Neural crest cell (in vitro differentiated cells): Measurements from ENCODE around the gene GGNBP2. TPM values are rescaled to one million over a fixed set of nuclear protein-coding genes. Genes with fewer than 3 reads are reported as not detected.

Experiments
- DNase-seq: peaks from one replicate; pipeline ENCODE4 v3.0.0; 2021; ENCODE audit warnings: low read depth, mixed read lengths, low spot score
- H3K27ac Mint-ChIP-seq: one replicate; pipeline ENCODE4 v1.8.0; 2021; ENCODE audit warnings: mild to moderate bottlenecking, mixed read lengths; ENCODE audit not compliant: unreplicated experiment
- H3K27me3 Mint-ChIP-seq: 2 replicates; pipeline ENCODE4 v1.8.0; 2021; ENCODE audit warnings: low read depth, mild to moderate bottlenecking, mixed read lengths
- H3K36me3 Mint-ChIP-seq: 2 replicates; pipeline ENCODE4 v1.8.0; 2021; ENCODE audit warnings: low read depth, mild to moderate bottlenecking, mixed read lengths
- H3K4me1 Mint-ChIP-seq: 2 replicates; pipeline ENCODE4 v1.8.0; 2021; ENCODE audit warnings: mixed read lengths
- H3K4me3 Mint-ChIP-seq: one replicate; pipeline ENCODE4 v1.8.0; 2021; ENCODE audit warnings: mild to moderate bottlenecking, mixed read lengths
- H3K9me3 Mint-ChIP-seq: 2 replicates; pipeline ENCODE4 v1.8.0; 2021; ENCODE audit warnings: mixed read lengths
- CTCF ChIP-seq: fragments of 200-600 bp; sonication (generic); conservative IDR thresholded peaks from 2 replicates; pipeline ENCODE4 v1.5.0; 2021; ENCODE audit warnings: antibody characterized with exemption, mild to moderate bottlenecking
- total RNA-seq: library from RNA; stranded (reverse); gene quantifications from 2 replicates; pipeline ENCODE4 v1.2.1, GENCODE V29; 2021

The GGNBP2 gene
- total RNA-seq, 1 donor from 2014 or later: 71.8 TPM

- peak overlapping the region; percentile 62 for H3K4me3 Mint-ChIP-seq
- DNase-seq: no peak
Observed at GRCh38 chr17:36547776-36548175, 3.1 kb downstream of the GGNBP2 start.

GRCh38 chr17:36550491-36551417 lies 6.0 kb downstream of the GGNBP2 start:
- Mint-ChIP-seq H3K27ac (no peak overlapping the region), H3K9me3 (no peaks in the 10 kb centered on the region)

More at GRCh38 chr17:36547776-36548175, 3.1 kb downstream of the GGNBP2 start:
- peaks cover 27% of the 10 kb centered on the region for H3K4me1 Mint-ChIP-seq
- peak overlapping the region; percentile 75 for H3K27ac Mint-ChIP-seq
- no peaks in the 10 kb centered on the region for H3K27me3 Mint-ChIP-seq
- H3K9me3 Mint-ChIP-seq: no peaks in the 10 kb centered on the region
- peaks cover 5% of the 10 kb centered on the region for H3K36me3 Mint-ChIP-seq
- TF ChIP-seq CTCF: no peak

GRCh38 chr17:36553459-36553858 lies 8.7 kb downstream of the GGNBP2 start:
- peaks cover 6% of the 10 kb centered on the region for H3K4me1 Mint-ChIP-seq
- H3K36me3 Mint-ChIP-seq: peaks cover 22% of the 10 kb centered on the region
- H3K9me3 Mint-ChIP-seq: no peaks in the 10 kb centered on the region
- H3K27ac Mint-ChIP-seq: peak overlapping the region; percentile 8
- H3K27me3 Mint-ChIP-seq: no peaks in the 10 kb centered on the region
- DNase-seq: no peak
- no peak for TF ChIP-seq CTCF
- peak overlapping the region; percentile 39 for H3K4me3 Mint-ChIP-seq

More at GRCh38 chr17:36550491-36551417, 6.0 kb downstream of the GGNBP2 start:
- Mint-ChIP-seq H3K4me3 (peak overlapping the region; percentile 19), H3K27me3 (no peaks in the 10 kb centered on the region), H3K36me3 (peaks cover 11% of the 10 kb centered on the region), H3K4me1 (peaks cover 24% of the 10 kb centered on the region)
- no peak for TF ChIP-seq CTCF
- no peak for DNase-seq

GRCh38 chr17:36566081-36566480 lies 21.4 kb downstream of the GGNBP2 start:
- DNase-seq: no peak
- TF ChIP-seq CTCF: no peak
- Mint-ChIP-seq H3K27me3 (no peaks in the 10 kb centered on the region), H3K9me3 (no peaks in the 10 kb centered on the region), H3K4me3 (no peak overlapping the region), H3K36me3 (peaks cover 16% of the 10 kb centered on the region), H3K4me1 (no peaks in the 10 kb centered on the region), H3K27ac (no peak overlapping the region)

GRCh38 chr17:36575028-36575427 lies 30.3 kb downstream of the GGNBP2 start:
- Mint-ChIP-seq H3K4me3 (no peak overlapping the region), H3K4me1 (peaks cover 29% of the 10 kb centered on the region), H3K9me3 (no peaks in the 10 kb centered on the region), H3K36me3 (peaks cover 17% of the 10 kb centered on the region), H3K27me3 (no peaks in the 10 kb centered on the region), H3K27ac (no peak overlapping the region)
- DNase-seq: no peak
- no peak for TF ChIP-seq CTCF
